Measurements from ENCODE around the gene EFNB2.

GRCh38 chr13:106468207-106468606 is 67.3 kb downstream of the EFNB2 start:
- TF ChIP-seq CTCF (conservative IDR thresholded peaks at IDR 0.05; ENCODE audit: low read depth, low read length) (no peak), EZH2 (IDR thresholded peaks at IDR 0.05; ENCODE audit: borderline replicate concordance, low read depth, low read length, poor library complexity, severe bottlenecking) (no peak)
